DMS114 treated with DMSO at 0.1 percent for 48 hours (cell line): ENCODE results near the gene ZCCHC3.
"Not testable (repeated sequence)": the region's sequence is repeated elsewhere in the genome, so short reads cannot be mapped to it uniquely, and the experiment has no call there.

ENCODE experiments used
- DNase-seq: peaks from one replicate; lab custom pipeline; 2025; ENCODE audit not compliant: unreplicated experiment; lab: John Stamatoyannopoulos, UW

ZCCHC3 gene

GRCh38 chr20:311609-312008, 14.2 kb downstream of the ZCCHC3 start:
- no peak for DNase-seq

- DNase-seq: no peak
Observed at GRCh38 chr20:312067-312466, 14.7 kb downstream of the ZCCHC3 start.

DNA sequence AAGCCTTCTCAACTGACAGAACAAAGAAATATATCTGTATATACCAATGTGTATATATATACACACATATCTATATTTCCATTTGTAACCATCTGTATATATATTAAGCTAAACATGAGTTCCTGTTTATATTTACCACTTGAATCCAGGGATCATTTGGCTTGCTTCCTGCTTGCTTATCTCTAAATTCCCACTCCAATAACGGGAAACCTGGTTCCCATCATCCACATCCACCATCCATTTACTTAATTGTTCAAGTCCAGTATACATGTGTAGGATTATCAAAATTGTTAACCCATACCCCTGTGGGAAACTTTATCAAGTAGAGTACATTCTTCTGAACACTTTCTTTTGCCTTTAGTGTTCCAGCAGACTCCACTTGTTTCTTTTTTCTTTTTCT, 15.5 kb downstream of the ZCCHC3 start:
- no peak for DNase-seq

- no peak for DNase-seq
Observed at GRCh38 chr20:313402-313801, 16.0 kb downstream of the ZCCHC3 start.

GRCh38 chr20:313948-314347, 16.6 kb downstream of the ZCCHC3 start:
- no peak for DNase-seq

DNA sequence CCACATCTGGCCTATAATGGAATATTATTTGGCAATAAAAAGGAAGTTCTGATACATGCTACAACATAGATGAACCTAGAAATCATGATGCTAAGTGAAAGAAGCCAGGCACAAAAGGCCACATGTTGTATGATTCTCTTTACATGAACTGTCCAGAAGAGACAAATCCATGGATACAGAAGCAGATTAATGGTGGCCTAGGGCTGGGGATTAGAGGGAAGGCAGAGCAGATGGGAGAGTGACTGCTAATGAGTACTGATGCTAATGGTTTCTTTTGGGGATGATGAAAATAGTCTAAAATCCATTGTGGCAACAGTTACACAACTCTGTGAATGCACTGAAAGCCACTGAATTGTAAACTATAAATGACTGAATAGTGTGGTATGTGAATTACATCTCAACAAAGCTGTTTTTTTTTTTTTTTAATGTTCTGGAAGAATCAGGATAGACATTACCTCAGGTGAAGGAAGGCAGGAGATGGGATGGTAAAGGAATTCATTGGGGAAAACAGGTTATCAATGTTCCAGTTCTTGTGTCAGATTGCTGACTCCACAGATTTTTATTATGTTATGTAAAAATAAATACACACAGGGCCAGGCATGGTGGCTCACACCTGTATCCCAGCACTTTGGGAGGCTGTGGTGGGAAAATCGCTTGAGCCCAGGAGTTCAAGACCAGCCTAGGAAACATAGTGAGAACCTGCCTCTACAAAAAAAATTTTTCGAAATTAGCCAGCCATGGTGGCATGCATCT, 19.1 kb downstream of the ZCCHC3 start:
- DNase-seq: no peak

GRCh38 chr20:324177-325044, 27.0 kb downstream of the ZCCHC3 start:
- peak; percentile 80 for DNase-seq

DNA sequence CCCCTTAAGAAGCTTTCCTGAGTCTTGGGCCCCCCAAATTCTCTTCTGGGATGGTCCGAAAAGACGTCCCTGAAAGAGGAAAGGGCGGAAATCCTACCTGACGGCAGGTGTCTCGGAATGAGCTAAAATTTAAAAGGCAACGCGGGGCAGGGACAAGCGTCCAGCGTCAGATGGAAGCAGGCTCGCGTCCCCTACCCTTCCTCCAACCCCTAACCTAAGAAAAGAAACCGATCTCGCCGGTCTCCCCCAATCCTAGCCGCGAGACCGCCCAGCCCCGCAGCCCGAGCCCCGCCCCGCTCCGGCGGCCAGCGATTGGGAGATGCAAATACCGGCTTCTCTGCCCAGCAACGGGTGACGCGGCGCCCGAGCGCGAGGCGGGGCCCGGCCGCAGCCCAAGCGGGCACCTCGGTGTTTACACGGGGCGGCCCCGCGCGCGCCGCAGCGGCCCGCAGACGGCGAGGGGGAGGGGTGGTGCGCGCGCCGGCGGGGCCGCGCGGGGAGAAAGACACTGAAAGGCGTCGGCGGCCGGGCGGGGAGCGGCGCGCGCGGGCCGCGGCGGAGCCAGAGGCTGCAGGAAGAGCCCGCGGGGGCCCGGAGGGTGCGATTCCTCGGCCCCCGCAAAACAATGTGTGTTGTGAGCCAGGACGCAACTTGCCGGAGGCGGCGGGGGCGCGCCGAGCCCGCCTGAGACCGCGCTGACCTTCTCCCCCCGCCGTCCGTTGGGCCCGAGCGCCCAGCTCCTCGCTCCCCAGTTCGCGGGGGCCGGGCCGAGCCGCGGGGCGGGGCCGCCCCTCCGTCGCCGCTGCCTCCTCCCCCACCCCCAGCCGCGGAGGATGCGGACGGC, 27.9 kb downstream of the ZCCHC3 start, which contains the start of gene SOX12:
TSS of gene SOX12 (plus strand) at position 508 of the 844 bp plus-strand sequence. CDS start 373 bp downstream, outside the sequence.
- peak; percentile 90 for DNase-seq

- DNase-seq: peak; percentile 21
Observed at GRCh38 chr20:325889-326644, 28.7 kb downstream of the ZCCHC3 start.

DNA sequence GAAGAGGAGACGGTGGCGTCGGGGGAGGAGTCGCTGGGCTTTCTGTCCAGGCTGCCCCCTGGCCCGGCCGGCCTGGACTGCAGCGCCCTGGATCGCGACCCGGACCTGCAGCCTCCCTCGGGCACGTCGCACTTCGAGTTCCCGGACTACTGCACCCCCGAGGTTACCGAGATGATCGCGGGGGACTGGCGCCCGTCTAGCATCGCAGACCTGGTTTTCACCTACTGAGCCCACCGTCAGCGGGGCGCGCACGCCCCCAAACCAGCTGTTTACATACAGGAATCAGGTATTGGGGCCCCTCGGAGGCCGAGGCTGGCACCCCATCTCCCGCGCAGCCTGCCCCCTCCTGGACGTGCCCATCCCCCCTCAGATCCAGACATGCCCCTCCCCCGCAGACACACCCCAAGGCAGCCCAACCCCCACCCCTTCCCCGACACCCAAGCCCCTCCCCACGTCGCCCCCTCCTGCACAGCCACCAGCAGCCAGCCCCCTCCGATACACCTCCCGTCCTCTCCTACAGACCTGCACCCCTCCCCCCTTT, 29.3 kb downstream of the ZCCHC3 start:
- peak; percentile 34 for DNase-seq

GRCh38 chr20:327186-328026, 30.0 kb downstream of the ZCCHC3 start:
- DNase-seq: peak; percentile 81

DNA sequence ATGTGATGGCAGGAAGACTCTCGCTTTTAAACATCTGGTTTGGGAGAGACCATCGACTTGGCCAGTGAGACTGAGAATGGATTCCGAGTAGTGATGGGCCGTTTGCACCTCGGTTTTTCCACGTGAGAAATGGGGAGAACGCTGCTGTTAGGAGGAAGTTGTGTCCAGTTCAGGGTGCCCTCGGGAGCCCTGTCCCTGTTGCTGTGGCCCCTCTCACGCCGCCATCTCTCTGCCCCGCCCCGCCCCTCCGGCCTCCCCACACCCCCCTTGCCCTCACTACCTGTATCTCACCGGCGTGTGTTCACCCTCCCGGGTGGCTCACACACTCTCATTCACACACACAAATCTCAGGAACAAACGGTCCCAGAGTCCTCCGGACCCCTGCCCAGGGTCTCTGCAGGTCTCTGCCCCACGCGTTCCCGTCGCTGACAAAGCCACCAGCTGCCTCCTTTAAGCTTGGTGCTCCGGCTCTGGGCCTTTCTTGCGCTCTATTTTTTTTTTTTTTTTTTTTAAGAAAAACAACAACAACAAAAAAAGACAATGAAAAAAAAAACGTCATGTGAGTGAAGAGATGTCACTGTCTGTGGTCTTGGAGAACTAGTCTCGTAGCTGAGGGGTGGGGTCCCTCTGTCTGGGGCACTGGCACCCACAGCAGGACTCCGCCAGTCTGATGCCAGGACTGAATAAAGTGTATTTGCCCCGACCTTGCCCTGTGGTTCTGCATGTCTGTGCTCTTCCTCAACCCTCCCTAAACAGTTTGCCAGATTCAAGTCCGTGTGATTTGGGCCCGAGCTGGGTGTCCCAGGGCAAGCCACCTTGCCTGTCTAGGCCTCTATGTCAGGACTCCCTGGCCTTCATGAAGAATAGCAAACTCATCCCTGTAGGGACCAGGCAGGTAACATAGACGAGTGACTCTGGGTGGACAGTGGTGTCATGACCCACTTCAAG, 30.9 kb downstream of the ZCCHC3 start:
- DNase-seq: no peak

GRCh38 chr20:328975-329695, 31.8 kb downstream of the ZCCHC3 start:
- DNase-seq: no peak

DNA sequence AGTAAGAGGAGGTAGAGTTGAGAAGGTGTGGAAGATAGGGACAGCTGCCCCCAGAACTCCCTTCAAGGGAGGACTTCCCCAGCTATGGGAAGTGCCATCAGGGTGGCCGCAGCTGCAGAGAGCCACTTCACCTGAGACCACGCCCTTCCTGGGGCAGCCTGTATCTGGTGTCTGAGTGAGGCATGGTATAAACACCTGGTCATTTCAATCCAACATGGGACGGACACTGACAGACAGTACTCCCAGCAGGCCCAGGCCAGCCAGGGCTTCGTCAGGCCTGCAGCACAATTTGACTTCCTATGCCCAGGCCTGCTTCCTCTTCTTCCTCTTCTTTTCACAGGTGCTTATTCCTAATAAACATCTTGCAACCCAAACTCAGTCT, 32.5 kb downstream of the ZCCHC3 start:
- DNase-seq: no peak

DNA sequence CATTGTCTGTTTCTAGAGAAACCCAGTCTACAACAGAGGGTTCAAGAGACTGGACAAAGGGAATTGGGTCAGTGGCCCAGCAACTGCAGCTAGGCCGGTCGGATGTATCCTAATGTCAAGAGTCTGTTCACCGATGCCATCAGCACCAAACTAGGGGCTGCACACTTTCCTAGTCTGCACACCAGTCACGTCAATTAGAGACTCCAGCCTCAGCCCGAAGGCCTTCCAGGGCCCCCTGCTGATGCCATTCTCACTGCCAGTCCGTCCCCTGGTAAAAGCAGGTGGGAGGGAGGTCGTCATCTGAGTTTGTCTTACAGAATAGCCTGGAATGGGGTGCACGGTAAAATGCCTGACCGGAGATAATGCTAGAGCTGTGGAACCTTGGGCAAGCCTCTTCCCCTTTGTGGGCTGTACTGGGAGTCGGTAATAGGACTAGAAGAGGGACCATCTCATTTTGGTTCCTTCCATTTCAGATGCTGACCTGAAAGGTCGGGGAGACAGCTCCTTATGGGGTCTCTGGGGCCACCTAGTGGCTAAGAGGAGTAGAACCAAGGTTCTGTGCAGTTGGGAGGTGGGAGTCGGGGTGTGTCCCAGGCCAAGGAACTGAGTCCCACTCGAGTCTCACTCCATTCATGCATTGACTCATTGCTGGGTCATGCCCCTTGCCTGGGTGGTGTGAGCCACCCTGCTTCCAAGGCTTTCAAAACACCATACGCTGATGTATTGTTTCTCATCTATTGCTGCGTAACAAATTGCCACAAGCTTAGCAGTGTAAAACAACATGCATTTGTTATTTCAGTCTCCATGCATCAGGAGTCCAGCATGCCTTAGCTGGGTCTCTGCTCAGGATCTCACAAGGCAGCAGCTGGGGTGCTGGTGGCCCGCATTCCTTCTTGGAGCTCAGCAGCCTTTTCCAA, 33.1 kb downstream of the ZCCHC3 start:
- peak; percentile 62 for DNase-seq

DNA sequence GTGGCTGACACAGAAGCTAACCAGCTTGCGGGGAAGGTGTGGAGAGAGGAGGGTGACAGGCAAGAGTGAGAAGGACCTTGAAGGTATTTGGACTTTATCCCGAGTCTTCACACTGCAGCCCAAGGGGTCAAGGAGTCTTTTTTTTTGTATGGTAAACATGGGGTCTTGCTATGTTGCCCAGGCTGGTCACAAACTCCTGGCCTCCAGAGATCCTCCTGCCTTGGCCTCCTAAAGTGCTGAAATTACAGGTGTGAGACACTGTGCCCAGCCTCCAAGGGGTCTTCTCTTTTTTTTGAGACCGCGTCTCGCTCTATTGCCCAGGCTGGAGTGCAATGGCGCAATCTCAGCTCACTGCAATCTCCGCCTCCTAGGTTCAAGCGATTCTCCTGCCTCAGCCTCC, 37.2 kb downstream of the ZCCHC3 start:
- no peak for DNase-seq

GRCh38 chr20:336040-336439, 38.7 kb downstream of the ZCCHC3 start:
- DNase-seq: not testable (repeated sequence)
